Stimulated activated CD8-positive, alpha-beta memory T cell treated with anti-CD3 and anti-CD28 coated beads, Interleukin-2, amount 100 ng/mL, for 1 hour (primary cell): ENCODE data around the gene ARHGEF7.

Experiments
- DNase-seq, 2 donors: peaks; one replicate each; pipeline ENCODE4 v3.0.0-alpha.2; 2020; ENCODE audit warnings: low read depth in 2 of 2

ARHGEF7 gene

DNA sequence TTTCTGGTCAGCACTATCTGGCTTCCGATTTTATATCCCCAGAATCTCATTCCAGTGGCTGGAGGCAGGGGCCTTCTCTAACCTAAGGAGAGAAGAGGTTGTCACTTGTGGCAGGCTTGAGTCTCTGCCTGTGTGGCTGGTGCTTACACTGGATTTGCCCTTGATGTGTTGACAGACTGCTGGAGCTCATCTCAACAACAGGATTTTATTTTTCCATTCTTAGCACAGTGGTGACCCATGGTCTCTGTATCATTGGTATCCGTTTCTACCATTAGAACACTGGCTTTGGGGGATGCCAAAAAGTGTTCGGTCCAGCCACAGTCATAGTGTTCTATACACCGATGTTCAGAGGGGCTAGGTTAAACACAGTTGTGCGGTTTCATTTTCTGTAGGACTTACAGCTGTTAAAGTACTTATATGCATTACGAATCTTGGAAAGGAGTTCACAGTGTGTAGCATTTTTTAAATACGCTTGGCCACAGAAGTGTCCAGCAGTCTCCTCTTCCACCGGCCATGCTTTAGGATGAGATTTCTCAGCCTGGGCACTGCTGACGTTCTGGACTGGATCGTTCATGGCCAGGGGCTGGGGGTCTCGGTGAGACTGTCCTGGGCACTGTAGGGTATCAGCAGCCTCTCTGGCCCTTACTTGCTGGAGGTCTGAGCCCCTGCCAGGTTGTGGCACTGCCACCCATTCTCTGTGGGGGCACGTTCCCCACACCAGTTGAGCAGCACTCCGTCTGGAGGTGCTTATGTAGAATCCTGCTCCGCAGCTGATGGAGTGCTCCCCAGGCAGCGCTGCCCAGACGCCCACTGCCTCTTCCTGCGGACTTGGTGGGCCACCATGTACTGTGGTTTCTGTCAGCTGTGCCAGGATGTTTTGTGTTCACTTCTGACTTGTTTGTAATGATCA lies 163.9 kb downstream of the ARHGEF7 start:
- DNase-seq = no peak

DNA sequence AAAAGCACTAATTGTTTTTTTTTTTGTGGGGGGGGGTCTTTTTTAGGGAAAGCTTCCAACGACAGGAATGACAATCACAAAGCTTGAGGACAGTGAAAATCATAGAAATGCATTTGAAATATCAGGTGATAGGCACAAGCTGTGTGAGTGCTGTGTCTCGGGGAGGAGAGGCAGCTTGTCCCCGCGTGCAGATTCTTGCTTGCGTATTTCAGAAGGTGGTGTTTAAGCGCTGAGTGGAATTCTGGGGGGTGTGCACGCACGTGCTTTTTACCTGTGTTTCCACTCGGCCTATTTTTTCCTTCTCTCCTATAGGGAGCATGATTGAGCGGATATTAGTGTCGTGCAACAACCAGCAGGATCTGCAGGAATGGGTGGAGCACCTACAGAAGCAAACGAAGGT lies 165.1 kb downstream of the ARHGEF7 start:
- no peak for DNase-seq

DNA sequence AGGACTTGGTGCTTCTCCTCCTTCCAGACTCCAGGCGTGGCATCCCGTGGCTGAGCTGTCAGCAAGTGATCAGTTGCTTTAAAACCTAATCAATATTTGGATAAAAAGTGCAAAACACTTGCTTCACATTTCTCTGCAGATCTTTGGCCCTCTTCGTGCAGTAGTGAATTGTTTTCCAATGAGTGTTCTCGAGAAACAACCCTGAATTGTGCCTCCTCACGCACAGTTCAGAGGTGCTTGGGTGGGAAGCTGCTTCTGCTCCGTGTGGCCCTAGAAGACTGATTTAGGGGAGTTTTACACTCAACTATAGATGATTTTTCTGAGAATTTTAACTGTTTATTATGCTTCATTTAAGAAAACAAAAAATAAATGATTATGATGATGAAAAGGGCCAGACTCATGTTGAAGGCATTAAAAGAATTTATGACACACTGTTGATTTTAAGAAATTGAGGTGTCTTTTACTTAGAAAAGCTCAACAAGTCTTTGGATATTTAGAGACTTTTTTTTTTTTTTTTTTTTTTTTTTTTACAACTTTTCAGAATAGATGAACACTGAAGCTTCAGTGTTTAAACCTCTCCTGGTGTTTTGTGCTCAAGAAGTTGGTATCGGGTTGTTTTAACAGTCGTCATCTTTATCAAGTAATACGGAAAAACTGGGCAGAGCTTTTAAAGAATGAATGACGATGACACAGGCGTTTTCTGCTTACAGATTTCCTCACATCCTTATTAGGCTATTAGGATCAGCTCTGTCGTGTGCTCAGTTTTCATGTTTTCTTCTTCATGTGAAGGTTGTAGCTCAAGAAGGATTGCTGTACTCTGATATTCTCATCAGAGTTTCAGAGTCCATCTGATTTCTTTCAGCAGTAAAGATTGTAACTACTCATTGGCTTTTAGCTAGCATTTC lies 165.8 kb downstream of the ARHGEF7 start:
- no peak for DNase-seq

DNA sequence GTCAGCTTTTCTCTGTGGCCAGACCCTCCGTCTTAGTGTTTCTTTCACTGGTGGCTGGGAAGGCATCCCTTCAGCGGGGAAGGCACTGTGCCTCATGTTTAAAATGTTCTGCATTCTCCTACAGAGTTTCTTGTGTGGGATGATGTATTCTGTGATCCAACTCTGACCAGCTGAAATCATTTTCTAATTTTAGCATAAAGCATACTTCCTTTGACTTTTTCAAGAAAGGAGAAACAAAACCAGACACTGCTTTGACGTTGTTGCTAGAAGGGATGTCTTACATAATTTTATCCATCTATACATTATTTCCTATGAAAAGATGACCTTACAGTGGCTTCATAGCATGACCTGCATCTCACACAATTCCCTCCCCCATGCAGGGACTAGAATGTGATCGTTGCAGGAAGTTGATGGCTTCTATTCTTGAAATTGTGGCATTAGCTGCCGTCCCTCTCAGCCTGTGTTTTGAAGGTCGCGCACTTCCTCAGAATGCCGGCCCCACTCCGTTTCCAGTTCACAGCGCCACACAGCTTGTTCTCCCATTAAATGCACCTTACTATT lies 166.7 kb downstream of the ARHGEF7 start:
- DNase-seq = no peak

DNA sequence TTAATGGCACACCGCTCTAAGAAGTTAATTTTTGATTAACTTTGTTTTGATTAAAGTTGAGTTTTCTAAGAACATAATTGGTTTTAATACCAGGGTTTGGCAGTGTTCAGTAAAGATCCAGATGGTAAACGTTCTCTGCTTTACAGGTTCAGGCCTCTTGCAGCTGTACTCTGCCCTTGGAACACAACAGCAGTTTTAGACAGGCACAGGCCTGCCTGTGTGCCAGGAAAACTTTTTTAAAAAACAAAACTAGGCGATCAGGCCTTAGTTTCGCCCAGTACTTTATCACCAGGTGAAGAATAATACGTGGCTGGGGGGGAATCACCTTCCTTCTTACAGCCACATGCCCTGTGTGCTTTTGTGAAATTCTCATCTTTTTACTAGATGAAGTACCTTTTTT lies 167.3 kb downstream of the ARHGEF7 start:
- DNase-seq = no peak

DNA sequence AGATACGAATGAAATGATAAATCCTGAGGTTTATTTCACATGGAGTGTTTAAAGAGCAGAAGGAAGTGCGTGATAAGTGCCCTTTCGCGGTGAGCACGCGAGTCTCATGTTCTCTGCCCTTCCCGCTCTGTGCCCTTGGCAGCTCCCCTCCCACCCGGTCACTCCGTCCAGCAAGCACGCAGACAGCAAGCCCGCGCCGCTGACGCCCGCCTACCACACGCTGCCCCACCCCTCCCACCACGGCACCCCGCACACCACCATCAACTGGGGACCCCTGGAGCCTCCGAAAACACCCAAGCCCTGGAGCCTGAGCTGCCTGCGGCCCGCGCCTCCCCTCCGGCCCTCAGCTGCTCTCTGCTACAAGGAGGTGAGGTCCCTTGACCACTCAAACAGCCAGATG lies 167.9 kb downstream of the ARHGEF7 start:
- no peak for DNase-seq

DNA sequence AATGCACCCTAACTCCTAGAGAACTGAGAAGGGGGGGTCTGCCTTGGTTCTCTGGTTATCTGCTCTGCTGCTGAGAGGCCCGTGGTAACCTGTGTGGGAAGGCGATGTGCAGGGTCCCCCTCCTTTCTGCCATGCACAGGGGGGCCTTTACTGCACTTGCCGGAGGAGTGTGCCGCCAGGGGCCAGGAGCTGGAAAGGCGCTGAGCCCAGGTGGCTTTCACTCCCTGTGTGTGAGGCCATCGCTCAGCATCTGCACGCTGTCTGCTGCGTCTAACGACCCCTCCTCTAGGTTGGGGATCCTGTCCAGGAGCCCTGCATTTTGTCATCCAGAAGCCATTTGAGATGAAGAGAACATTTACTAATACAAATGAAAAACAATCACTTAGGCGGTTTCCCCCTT lies 168.3 kb downstream of the ARHGEF7 start:
- DNase-seq = no peak

DNA sequence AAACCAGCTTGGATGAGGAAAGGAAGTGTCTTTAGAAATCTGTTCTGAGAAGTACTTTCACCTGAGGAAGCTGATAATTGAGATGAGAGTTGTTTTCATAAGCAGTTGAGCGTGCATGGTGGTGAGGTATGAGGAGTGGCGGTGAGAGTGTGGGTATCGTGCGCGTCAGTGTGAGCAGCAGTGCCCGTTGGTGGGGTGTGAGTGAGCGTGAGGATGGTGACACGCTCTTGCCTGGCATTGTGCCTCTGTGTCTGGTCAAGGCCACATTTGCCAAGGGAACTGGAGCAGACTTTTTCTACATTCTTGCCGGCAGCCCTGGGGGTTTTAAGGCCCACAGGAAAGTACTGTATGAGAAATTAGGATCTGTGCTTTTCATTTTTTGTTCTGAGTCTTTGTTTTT lies 168.9 kb downstream of the ARHGEF7 start:
- no peak for DNase-seq

DNA sequence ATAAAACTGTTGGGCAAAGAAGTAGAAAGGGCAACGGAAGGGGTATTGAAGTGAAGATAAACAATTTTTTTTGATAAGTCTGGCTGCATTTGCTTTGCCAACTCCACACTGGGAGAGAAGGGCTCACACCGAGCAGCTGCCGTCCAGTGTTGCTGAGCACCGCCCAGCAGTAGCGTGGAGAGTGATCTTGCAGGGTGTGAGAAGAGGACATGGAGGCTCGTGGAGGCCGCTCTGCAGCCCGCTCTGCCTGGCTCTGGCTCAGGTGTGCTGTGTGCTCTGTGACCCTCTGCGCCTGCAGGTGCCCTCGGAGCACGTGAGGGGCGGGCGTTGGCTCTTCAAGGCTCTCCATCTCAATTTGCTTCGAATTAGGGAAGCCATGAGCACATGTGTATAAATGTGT lies 169.5 kb downstream of the ARHGEF7 start:
- no peak for DNase-seq

DNA sequence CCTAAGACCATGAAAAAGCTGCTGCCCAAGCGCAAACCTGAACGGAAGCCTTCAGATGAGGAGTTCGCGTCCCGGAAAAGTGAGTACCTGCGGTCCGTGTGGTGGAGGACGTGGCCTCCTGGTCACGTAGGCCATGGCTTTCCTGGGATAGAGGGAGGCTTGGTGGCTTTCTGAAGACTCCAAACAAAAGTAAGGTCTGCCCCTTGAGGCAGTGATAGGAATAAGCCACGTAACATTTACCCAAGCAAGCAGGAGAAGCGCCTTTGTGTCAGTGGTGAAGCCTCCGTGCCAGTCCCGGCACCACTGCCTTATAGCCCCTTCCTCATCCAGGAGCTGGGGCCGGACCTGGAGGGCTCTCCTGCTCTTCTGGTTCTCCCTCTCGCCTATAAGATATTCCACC lies 171.1 kb downstream of the ARHGEF7 start:
- DNase-seq = no peak

DNA sequence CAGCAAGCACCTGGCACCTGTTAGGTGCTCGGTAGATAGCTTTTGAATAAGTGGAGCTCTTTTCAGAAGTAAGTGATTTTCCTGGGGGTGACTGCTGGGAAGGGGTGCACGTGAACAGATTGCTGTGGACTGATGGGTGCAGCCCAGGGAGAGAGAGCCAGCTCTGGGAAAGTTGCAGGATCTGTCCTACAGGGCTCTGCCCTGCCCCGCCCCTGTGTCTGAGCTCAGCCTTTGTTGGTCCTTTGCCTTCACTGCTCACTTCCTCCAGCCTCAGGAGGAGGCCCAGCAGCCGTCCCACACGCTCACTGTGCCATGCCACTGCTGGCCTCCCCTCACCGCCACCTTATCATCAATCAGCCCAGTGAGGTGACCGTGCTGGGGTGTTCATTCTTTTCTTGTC lies 171.6 kb downstream of the ARHGEF7 start:
- no peak for DNase-seq

DNA sequence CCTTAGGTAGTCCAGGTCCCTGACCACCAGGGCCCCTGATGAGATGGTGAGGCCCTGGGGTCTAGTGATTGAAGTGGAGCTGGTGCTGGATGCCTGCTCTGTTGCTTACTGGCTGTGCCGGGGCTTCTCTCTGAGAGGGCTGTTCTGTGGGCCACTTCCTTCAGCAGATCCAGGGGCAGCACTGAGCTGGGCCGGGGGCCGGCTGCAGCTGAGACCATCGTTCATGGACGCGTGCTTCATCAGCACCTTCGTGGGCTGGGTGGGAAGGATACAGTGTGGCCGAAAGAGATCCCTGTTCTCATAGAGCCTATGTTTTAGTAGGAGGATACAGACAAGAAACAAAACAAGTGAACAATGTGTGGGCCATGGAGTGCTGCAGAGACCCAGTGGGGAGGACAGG lies 172.1 kb downstream of the ARHGEF7 start:
- no peak for DNase-seq

DNA sequence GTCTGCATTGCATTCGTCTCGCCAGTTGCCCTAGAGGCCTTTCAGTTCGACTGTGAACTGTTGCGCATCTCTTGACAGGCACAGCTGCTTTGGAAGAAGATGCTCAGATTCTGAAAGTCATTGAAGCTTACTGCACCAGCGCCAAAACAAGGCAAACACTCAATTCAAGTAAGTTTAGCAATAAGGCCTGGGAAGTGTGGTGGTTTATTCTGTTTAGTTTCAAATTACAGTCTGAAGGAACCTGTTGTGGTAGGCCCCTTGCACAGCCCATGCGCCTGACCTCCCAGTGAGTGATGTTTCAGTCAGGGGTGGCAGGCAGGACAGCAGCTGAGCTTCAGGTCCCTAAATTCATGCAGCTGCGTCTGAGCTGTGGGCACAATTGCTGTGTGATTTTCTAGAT lies 173.2 kb downstream of the ARHGEF7 start:
- no peak for DNase-seq

DNA sequence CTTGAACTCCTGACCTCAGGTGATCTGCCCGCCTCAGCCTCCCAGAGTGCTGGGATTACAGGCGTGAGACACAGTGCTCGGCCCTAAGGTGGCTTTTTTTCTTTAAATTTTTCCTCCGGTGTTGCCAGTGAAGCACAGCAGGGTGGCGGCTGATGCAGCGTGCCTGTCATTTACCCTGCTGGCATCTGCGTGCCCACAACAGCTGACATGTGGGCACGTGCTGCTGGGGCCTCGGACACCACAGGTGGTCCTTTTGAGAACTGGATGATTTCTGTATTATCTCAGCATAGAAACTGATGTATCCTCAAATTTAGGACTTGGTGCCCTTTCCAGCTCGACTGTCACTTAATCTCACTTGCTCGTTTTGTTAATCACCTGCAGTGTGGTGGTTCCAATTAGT lies 174.1 kb downstream of the ARHGEF7 start:
- no peak for DNase-seq

DNA sequence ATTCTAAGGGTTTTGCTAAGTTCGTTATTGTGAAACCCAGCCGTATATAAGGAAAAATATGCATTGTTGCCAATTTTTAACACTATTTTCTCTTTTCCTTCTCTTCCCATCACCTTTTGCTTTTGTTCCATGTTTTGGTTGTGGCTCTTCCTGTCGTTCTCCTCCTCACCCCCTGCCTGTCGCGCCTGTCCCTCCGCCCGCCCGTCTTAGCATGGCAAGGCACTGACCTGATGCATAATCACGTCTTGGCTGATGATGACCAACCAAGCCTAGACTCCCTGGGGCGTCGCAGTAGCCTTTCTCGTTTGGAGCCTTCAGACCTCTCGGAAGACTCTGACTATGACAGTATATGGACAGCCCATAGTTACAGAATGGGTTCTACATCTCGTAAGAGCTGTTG lies 176.8 kb downstream of the ARHGEF7 start:
- no peak for DNase-seq

DNA sequence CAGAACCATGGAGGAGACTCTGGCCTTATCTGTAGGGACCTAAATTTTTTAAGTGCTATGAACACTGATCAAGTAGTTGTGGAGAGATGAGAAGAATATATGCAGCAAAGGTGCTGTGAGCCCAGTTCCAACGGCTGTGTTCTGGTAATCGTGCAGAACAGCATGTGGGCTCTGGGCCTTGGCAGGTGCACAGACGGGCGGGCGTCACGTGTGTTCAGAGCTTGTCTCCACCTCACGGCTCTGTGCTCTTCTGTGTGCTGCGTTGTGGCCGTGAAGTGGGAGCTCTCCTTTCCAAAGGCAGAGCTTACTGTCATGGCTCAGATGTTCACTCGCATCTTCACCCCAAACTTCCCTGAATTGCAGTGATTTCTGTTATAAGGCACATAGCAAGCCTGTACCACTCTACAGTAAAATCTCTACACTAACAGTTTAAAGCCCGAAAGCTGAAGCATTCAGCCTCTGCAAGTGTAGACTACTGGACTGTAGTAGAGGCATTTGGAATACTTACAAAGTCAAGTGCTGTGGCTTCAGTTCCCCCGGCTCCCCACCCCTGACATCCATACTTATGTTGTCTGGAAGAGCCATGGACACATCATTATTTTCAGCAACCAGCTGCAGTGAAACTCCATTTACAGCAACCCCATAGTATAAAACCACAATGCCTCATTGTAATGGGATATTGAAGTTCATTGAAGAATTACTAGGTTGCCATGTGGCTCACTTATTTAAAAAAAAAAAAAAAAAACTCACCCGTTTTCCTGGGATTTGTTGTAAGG lies 177.8 kb downstream of the ARHGEF7 start:
- no peak for DNase-seq

DNA sequence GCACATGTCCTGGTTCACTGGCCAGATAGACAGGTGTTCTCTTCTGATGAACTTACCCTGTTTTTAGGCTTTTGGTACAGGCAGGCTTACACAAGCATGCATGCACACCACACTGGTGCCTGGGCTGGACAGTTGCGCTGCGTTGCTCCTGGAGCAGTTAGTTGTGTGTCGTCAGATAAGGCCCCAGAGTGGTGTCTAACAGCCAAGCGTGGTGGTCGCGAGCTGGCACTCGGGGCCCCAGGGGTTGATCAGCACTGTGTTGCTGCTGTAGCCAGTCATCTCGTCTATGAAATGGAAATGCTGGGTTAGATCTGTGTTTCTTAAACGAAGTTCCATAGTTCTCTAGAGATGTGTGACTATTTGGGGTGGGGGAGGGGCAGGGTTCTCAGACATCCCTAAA lies 180.8 kb downstream of the ARHGEF7 start:
- DNase-seq = no peak

DNA sequence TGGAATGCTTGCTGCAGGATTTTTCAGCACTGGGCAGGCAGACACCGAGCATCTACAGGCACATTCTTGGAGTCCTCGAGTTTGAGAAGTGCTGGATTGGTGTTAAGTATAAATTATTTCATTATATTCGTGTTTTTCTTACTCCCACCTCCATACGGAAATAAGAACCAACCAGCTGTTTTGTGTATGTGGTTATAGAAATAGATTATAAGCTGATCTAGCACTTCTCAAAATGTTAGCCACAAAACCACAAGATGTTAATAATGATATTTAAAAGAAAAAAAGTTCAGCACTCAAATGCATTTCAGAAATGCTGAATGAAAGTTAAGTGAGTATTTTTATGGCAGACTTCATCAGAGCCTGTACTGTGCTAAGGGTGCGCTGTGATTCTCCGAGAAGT lies 181.3 kb downstream of the ARHGEF7 start:
- no peak for DNase-seq

DNA sequence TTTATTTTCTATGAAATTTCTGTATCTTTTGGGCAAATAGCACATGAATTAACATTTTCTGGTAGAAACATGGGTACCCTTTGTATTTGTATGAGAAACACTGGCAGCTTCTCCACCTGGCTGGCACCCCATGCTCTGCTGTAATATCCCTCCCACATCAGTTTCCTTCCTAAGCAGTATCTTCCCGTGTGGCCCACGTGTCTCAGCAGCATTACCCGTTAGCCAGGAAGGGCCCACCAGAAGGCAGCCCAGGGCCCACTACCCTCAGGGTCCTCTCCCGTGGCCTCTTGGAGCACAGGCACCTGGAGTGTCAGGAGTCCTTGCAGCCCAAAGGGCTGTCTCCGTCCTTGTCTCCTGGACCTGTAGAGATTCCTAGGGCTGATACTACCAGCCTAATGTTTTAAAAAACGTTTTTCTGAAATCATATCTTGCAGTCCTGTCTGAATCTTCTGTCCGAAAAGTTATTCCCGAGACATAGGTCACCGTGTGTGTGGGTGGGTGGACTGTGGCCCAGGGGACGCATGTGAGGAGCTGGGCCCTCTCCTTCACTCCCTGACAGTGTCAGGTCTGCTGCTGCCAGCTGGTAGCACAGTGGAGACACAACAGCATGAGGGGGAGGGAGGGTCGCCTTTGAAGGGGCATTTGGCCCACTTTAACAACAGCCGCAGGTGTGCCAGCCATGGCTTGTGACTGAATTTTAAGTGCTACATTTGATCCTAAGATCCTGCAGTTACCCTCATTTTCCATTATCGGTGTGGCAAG lies 183.3 kb downstream of the ARHGEF7 start:
- DNase-seq = no peak

DNA sequence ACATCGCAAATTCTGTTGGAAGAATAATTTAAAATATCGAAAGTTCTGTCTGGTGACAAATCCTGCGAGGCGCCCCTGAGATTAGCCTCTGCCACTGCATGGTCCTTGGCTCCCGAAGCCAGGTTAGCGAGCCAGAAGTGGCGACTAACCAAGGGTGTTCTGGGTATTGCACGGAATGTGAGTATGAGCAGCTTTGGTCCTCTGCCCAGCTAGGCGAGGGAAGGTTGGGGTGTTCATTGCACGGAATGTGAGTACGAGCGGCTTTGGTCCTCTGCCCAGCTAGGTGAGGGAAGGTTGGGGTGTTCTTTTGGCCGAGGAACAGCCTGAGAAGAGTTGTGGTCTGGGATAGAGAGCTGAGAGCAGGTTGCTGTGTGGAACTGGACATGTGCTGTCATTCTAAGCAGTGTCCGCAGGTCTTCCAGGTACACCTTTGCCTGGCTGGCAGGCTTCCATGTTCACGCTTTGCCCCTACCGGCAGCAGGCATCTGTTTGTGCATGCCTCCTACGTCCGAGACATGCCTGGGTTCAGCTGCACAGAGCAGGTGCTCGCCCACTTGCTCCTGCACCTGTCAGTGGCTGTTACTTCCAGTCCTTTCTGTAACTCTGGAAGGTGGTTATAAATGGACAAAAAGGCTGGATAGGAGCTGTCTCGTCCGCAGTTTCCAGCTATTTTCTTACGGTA lies 187.1 kb downstream of the ARHGEF7 start:
- DNase-seq = no peak
